ENCODE data around the gene FLT3LG. TPM values are rescaled to one million over a fixed set of nuclear protein-coding genes. Genes with fewer than 3 reads are reported as not detected.

The FLT3LG gene
- total and polyA plus RNA-seq, 9 of the 15 experiments (the other 6 are each of a cell fraction or from before 2014, with no cell fraction given), result 0.31 to 6.4 (median 1.1) TPM

GRCh38 chr19:49453757-49454240, 20.2 kb upstream of the FLT3LG start (continued):
- TF ChIP-seq, protein P1, sequence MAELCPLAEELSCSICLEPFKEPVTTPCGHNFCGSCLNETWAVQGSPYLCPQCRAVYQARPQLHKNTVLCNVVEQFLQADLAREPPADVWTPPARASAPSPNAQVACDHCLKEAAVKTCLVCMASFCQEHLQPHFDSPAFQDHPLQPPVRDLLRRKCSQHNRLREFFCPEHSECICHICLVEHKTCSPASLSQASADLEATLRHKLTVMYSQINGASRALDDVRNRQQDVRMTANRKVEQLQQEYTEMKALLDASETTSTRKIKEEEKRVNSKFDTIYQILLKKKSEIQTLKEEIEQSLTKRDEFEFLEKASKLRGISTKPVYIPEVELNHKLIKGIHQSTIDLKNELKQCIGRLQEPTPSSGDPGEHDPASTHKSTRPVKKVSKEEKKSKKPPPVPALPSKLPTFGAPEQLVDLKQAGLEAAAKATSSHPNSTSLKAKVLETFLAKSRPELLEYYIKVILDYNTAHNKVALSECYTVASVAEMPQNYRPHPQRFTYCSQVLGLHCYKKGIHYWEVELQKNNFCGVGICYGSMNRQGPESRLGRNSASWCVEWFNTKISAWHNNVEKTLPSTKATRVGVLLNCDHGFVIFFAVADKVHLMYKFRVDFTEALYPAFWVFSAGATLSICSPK (IDR thresholded peaks at IDR 0.05; ENCODE audit: borderline replicate concordance), result no peak
- TF ChIP-seq, protein P2, sequence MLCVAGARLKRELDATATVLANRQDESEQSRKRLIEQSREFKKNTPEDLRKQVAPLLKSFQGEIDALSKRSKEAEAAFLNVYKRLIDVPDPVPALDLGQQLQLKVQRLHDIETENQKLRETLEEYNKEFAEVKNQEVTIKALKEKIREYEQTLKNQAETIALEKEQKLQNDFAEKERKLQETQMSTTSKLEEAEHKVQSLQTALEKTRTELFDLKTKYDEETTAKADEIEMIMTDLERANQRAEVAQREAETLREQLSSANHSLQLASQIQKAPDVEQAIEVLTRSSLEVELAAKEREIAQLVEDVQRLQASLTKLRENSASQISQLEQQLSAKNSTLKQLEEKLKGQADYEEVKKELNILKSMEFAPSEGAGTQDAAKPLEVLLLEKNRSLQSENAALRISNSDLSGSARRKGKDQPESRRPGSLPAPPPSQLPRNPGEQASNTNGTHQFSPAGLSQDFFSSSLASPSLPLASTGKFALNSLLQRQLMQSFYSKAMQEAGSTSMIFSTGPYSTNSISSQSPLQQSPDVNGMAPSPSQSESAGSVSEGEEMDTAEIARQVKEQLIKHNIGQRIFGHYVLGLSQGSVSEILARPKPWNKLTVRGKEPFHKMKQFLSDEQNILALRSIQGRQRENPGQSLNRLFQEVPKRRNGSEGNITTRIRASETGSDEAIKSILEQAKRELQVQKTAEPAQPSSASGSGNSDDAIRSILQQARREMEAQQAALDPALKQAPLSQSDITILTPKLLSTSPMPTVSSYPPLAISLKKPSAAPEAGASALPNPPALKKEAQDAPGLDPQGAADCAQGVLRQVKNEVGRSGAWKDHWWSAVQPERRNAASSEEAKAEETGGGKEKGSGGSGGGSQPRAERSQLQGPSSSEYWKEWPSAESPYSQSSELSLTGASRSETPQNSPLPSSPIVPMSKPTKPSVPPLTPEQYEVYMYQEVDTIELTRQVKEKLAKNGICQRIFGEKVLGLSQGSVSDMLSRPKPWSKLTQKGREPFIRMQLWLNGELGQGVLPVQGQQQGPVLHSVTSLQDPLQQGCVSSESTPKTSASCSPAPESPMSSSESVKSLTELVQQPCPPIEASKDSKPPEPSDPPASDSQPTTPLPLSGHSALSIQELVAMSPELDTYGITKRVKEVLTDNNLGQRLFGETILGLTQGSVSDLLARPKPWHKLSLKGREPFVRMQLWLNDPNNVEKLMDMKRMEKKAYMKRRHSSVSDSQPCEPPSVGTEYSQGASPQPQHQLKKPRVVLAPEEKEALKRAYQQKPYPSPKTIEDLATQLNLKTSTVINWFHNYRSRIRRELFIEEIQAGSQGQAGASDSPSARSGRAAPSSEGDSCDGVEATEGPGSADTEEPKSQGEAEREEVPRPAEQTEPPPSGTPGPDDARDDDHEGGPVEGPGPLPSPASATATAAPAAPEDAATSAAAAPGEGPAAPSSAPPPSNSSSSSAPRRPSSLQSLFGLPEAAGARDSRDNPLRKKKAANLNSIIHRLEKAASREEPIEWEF (CRISPR knock-in tag; IDR thresholded peaks at IDR 0.05), result no peak
- no peak for TF ChIP-seq ASH1L (IDR thresholded peaks at IDR 0.05; ENCODE audit: borderline replicate concordance, low read depth, partially characterized antibody)
- TF ChIP-seq E2F1 (CRISPR knock-in tag; IDR thresholded peaks at IDR 0.05), result no peak
- peak in 1 of 2 experiments; percentile 31; a peak in 1 of 4 replicates for TF ChIP-seq ARNT (IDR thresholded peaks at IDR 0.05)
- no peak for TF ChIP-seq CHD2 (IDR thresholded peaks at IDR 0.05; ENCODE audit: low read depth, low read length)
- TF ChIP-seq, protein P3, sequence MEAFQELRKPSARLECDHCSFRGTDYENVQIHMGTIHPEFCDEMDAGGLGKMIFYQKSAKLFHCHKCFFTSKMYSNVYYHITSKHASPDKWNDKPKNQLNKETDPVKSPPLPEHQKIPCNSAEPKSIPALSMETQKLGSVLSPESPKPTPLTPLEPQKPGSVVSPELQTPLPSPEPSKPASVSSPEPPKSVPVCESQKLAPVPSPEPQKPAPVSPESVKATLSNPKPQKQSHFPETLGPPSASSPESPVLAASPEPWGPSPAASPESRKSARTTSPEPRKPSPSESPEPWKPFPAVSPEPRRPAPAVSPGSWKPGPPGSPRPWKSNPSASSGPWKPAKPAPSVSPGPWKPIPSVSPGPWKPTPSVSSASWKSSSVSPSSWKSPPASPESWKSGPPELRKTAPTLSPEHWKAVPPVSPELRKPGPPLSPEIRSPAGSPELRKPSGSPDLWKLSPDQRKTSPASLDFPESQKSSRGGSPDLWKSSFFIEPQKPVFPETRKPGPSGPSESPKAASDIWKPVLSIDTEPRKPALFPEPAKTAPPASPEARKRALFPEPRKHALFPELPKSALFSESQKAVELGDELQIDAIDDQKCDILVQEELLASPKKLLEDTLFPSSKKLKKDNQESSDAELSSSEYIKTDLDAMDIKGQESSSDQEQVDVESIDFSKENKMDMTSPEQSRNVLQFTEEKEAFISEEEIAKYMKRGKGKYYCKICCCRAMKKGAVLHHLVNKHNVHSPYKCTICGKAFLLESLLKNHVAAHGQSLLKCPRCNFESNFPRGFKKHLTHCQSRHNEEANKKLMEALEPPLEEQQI (IDR thresholded peaks at IDR 0.05), result no peak
- TF ChIP-seq CXXC5 (CRISPR knock-in tag; IDR thresholded peaks at IDR 0.05), result 0 out of 2 replicates have a peak, but pooled peaks have one; percentile 6
- TF ChIP-seq MLLT1 (IDR thresholded peaks at IDR 0.05), result 0 out of 4 replicates have a peak, but pooled peaks of 1 of the 2 experiments have one; percentile 14
- TF ChIP-seq SREBF2 (CRISPR knock-in tag; IDR thresholded peaks at IDR 0.05), result no peak
- TF ChIP-seq TCF15 (CRISPR knock-in tag; IDR thresholded peaks at IDR 0.05), result no peak
- TF ChIP-seq, protein P4, sequence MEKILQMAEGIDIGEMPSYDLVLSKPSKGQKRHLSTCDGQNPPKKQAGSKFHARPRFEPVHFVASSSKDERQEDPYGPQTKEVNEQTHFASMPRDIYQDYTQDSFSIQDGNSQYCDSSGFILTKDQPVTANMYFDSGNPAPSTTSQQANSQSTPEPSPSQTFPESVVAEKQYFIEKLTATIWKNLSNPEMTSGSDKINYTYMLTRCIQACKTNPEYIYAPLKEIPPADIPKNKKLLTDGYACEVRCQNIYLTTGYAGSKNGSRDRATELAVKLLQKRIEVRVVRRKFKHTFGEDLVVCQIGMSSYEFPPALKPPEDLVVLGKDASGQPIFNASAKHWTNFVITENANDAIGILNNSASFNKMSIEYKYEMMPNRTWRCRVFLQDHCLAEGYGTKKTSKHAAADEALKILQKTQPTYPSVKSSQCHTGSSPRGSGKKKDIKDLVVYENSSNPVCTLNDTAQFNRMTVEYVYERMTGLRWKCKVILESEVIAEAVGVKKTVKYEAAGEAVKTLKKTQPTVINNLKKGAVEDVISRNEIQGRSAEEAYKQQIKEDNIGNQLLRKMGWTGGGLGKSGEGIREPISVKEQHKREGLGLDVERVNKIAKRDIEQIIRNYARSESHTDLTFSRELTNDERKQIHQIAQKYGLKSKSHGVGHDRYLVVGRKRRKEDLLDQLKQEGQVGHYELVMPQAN (IDR thresholded peaks at IDR 0.05; ENCODE audit: borderline replicate concordance), result 0 out of 2 replicates have a peak, but pooled peaks have one; percentile 60
